LNCaP clone FGC (cell line): ENCODE measurements around the gene GPR152.

Experiments used
- DNase-seq: peaks from one replicate; pipeline ENCODE4 v3.0.0-alpha.2; 2011; ENCODE audit warnings: low read depth
- H3K4me3 ChIP-seq: 2 replicates; pipeline ENCODE4 v1.5.1; 2011; ENCODE audit warnings: mild to moderate bottlenecking, low read depth, low read length, control low read depth
- CTCF ChIP-seq: IDR thresholded peaks from 2 replicates; pipeline ENCODE4 v1.5.1; 2012; ENCODE audit warnings: mild to moderate bottlenecking; ENCODE audit not compliant: control insufficient read depth, insufficient read depth; ENCODE audit errors: extremely low read depth

Gene GPR152, protein sequence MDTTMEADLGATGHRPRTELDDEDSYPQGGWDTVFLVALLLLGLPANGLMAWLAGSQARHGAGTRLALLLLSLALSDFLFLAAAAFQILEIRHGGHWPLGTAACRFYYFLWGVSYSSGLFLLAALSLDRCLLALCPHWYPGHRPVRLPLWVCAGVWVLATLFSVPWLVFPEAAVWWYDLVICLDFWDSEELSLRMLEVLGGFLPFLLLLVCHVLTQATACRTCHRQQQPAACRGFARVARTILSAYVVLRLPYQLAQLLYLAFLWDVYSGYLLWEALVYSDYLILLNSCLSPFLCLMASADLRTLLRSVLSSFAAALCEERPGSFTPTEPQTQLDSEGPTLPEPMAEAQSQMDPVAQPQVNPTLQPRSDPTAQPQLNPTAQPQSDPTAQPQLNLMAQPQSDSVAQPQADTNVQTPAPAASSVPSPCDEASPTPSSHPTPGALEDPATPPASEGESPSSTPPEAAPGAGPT

GRCh38 chr11:67452141-67452952 is at the start of gene GPR152:
Gene GPR152 (minus strand): TSS chr11:67452729. CDS start chr11:67452724, 5 bp downstream.
- no peak for DNase-seq
- TF ChIP-seq CTCF: no peak
- 0 out of 2 replicates have a peak within 1 kb of the TSS, but pooled peaks have one; percentile 3 for H3K4me3 ChIP-seq

- DNase-seq: no peak
- no peak overlapping the region for H3K4me3 ChIP-seq
- no peak for TF ChIP-seq CTCF
Measured at GRCh38 chr11:67501854-67502253, 49.3 kb upstream of the GPR152 start.

- H3K4me3 ChIP-seq: no peak overlapping the region
- TF ChIP-seq CTCF: no peak
- DNase-seq: no peak
Measured at GRCh38 chr11:67500831-67501715, 48.5 kb upstream of the GPR152 start.

DNA sequence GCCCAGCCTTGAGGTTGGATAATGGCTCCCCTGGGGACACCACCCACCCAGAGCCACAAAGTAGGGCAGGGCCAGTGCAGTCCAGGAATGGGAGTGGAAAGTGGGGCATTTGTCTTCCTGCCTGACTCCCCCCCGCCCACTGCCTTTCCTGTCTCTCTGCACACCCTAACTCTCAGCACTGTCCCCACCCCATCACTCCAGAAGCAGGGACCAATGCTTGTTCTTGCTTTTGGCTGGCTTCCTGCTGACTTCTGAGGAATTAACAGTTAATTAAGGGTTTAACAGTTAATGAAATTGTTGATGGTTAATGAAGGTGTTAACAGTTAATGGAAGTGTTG is 47.9 kb upstream of the GPR152 start:
- no peak overlapping the region for H3K4me3 ChIP-seq
- no peak for TF ChIP-seq CTCF
- no peak for DNase-seq

DNA sequence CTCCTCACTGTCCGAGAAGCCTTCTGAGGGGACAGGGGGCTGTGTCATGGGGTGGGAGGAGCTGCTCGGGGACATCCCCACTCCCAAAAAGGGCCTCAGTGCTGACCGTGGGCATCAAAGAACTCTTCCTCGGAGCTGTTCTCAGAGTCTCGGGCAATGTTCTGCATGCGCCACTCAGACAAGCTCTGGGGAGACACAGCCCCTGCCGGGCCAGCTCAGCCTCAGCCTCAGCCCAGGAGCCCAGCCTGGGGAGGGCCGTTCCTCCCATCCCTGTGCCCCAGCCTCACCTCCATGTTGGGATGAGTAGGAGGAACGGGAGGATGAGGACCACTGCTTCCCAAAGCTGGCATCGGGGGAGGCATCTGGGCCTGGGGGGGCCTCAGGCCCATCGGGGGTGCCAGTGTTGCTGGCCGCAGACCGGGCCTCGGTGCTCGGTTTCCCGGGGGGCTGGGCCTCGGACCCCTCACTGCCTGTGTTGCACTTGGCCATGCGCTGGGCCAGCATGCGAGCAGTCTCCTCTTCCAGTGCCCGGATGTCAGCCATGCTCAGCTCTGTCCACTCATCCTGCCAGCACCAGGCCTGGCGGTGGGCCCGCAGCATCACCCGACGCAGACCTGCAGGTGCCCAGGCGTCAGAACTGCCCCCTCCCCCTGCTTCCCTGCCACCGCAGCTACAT is 47.4 kb upstream of the GPR152 start:
- TF ChIP-seq CTCF: no peak
- H3K4me3 ChIP-seq: no peak overlapping the region
- DNase-seq: no peak

GRCh38 chr11:67498544-67498972 is 46.0 kb upstream of the GPR152 start:
- no peak for TF ChIP-seq CTCF
- H3K4me3 ChIP-seq: no peak overlapping the region
- DNase-seq: no peak
